ENCODE measurements around the gene LDLRAD4. TPM values are rescaled to one million over a fixed set of nuclear protein-coding genes. Genes with fewer than 3 reads are reported as not detected.

The LDLRAD4 gene
- total RNA-seq, 4 donors from 2014 or later = 23.9 to 38.3 (median 27.0) TPM

- ATAC-seq (ENCODE audit: low FRiP score) (no peak), DNase-seq (ENCODE audit: low spot score) (no peak)
- no peak for TF ChIP-seq CTCF (IDR thresholded peaks at IDR 0.05)
Measured at GRCh38 chr18:13451661-13452387, 233.3 kb downstream of the LDLRAD4 start.

DNA sequence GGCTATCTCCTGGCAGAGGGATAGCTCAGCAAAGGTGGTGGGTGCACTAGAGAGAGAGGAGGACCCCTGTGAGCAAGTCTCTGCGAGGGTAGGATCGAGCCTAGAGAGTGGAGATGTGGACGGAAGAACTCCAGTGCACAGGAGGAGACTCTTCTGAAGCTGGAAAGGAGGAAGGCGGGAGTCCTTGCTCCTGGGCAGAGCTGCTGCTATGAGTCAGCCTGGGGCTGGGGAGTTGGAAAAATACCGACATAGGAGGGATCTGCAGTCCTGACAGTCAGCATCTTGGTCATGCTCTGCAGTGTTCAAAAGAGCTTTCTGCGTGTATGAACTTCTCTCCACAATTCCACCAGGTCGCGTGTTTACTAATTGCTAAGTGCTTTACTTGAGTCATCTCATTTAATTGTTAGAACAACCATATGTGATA, 233.8 kb downstream of the LDLRAD4 start:
- no peak for TF ChIP-seq CTCF (IDR thresholded peaks at IDR 0.05)
- DNase-seq (ENCODE audit: low spot score) (no peak), ATAC-seq (ENCODE audit: low FRiP score) (peak; percentile 52)

- TF ChIP-seq CTCF (IDR thresholded peaks at IDR 0.05) = no peak
- DNase-seq (ENCODE audit: low spot score) (no peak), ATAC-seq (ENCODE audit: low FRiP score) (no peak)
Measured at GRCh38 chr18:13452871-13453680, 234.5 kb downstream of the LDLRAD4 start.

DNA sequence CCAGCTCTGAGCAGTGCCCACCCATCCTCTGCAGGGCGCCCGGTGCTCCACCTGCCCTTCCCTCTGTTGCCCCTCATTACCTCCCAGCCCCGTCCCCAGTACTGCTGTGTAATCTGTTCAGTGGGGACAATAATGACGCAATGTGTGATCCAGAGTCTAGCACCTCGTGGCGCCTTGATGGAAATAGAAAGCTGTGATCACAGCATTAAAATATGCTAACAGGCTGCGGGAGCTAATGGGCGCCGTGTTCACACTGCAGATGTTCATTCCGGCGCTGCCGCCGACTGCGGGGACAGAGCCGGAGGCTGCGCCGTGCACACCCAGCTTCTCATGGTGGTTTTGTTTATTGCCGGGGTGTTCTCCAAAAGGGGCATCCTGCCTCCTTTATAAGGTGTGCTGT, 235.2 kb downstream of the LDLRAD4 start:
- ATAC-seq (ENCODE audit: low FRiP score) = no peak
- TF ChIP-seq CTCF (IDR thresholded peaks at IDR 0.05) = no peak
- no peak for DNase-seq (ENCODE audit: low spot score)

- no peak for ATAC-seq (ENCODE audit: low FRiP score)
Measured at GRCh38 chr18:13454363-13455150, 236.0 kb downstream of the LDLRAD4 start.

GRCh38 chr18:13455471-13455870, 236.9 kb downstream of the LDLRAD4 start:
- no peak for ATAC-seq (ENCODE audit: low FRiP score)
- no peak for DNase-seq (ENCODE audit: low spot score)
- TF ChIP-seq CTCF (IDR thresholded peaks at IDR 0.05) = no peak

More at GRCh38 chr18:13454363-13455150, 236.0 kb downstream of the LDLRAD4 start:
- DNase-seq (ENCODE audit: low spot score) = no peak
- TF ChIP-seq CTCF (IDR thresholded peaks at IDR 0.05) = no peak
